Stimulated activated CD8-positive, alpha-beta memory T cell treated with anti-CD3 and anti-CD28 coated beads, Interleukin-4, amount 100 ng/mL, for 4 hours (primary cell): Measurements from ENCODE around the gene DNPEP.
"Not testable (repeated sequence)": the region's sequence is repeated elsewhere in the genome, so short reads cannot be mapped to it uniquely, and the experiment has no call there.

Source experiments
- DNase-seq, 2 donors: peaks; one replicate each; pipeline ENCODE4 v3.0.0-alpha.2; 2020; ENCODE audit warnings: low read depth in 2 of 2, low spot score in 1 of 2

Gene DNPEP

DNA sequence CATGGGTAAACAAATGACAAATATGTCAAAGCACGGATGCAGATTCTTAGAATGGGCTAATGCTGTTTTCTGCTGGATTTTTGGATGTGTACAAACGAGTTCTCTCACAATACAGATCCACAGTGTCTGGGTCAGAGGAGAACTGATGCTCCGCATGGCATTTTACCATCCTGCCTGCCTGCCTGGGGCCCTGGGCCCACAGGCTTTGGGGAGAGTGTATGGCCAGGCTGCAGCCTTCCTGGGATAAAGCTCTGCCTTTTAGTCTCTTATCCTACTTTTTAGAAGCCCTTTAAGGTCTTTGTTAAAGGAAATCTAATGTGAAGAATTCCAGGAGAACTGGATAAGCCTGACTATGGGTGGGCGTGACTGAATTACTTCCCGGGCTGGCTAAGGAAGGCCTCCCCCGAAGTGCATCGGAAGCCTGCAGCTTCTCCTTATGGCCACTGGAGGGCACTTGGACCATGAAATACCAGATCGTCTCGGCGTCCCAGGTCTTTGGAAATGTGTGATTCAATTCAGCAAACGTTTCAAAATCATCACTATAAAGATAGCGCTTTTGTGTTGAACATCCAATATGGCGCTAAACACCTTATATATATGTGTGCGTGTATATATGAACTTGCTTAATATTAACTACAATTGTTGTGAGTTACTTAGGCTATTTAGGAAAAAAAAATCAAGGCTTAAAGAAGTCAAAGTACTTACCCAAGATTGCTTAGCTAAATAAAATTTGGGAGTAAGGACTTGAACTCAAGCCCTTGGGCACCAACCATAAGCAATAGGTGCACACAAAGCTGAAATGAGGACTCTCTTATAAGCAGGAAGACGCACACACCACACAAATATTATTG, 15.2 kb upstream of the DNPEP start:
- peak; percentile 28 to 34 for DNase-seq

DNA sequence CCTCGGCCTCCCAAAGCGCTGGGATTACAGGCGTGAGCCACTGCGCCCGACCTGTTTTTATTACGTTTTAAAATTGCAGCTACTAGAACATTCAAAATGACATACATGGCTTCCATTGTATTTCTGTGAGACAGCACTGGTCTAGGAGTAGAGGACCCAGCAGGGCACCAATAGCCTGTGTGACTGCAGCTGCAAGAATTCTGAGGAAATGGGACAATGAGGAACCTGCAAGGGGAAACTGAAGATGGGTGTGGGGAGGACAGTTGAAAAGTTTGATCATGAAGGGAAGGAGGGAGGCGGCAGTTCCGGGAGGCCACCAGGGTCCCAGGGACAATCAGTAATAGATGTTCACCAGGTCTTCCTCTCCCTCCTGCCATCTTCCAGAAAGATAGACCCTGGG, 13.9 kb upstream of the DNPEP start:
- DNase-seq = no peak

DNA sequence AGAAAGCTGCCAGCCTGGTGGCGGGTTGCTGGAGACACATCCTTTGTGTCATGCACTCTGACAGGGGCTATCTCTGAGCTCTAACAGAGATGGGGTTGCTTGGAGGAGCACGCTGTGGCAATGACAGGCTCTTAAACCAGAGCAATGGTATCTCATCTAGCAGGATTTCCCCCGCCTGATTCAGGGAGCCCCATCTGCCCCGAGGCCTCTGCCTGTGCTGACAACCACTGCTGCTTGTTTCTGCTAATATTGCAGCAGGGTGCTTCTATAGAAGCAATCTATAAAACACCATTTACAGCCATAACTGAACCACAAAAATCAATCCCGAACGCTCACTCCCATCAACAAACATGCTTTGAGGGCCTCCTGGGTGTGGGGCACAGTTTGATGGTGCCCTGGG, 12.8 kb upstream of the DNPEP start:
- DNase-seq = no peak

DNA sequence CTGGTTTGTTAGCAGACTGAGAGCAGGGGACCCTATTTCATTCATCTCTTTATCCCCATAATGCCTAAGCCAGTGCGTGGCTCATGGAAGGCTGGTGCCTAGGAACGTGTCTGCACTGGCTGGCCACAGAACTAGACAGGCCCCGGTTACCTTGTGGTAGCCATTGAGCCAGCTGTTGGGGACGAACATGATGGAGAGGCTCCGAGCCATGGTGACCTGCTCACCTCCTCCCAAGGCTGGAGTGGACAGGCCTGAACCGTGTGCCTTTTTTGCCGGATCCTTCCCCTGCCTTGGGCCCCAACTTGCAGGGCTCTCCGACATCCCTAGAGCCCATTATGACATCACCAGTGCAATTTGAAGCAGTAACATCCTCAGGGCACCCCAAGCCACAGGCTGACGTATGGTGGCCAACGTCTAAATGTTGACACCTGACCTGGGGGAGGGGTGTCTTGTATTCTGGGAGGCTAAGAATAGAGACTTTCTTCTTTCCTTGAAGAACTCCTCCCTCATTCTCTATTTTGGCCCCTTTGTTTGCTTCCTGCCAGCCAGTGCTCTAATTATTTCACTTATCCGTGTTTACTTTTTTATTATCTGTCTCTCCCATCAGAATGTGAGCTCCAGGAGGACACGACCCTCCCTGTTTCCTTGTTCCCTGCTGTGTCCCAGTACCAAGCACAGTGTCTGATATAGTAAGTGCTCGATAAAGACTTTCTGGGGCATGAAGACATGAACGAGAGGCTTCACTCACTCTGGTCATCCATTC, 12.2 kb upstream of the DNPEP start:
- DNase-seq = no peak

DNA sequence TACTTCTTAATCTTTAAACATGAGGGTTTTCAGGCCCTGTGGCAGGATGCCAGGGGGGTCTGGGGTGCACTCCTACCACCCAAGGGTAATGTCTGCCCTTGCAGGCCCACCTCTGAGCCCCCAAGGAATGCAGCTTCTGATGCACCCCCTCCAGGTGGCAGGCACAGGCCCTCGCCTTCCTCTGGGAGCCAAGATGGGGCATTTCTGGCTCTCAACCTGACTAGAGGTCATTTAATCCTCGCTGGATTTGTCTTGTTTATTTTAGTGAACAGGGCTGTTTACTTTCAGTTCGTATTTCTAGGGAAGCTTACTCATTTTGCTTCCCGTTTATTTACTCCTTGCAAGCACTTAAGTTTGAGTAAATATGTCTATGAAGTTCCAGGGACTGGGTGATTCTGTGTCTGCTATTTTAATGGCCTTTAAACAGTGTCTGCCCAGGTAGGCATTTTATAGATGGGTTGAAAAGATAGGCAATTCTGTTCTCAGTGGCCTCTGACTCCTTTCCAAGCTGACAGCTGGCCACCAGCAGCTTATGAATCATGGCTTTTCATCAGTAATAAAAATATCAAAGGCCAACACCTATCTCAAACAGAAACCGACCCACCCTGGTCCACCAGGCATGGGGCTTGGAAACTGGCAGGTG, 11.1 kb upstream of the DNPEP start:
- DNase-seq = no peak

DNA sequence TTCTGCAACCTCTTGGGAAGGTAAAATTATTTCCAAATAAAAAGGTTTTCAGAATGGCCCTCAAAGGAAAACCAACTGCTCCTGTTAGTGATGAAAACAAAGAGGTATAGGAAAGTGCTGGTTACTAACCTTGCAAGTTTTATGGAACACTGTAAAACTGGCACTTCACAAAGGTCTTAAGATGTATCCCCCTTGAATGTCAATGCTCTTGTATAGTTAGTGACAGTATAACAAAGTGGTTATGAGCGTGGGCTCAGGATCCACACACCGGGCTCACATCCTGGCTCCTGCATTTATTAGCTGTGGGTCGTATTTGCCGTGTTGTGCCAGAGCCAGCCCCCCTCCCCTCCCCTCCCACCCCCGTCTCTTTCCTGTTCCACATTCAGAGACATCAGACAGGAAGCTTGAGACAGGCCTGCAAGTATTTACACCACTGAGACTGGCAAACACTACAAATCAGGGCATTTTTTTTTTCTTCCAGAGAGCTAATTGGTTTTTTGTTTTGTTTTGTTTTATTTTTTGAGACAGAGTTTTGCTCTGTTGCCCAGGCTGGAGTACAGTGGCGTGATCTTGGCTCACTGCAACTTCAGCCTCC, 9.2 kb upstream of the DNPEP start:
- DNase-seq = no peak

DNA sequence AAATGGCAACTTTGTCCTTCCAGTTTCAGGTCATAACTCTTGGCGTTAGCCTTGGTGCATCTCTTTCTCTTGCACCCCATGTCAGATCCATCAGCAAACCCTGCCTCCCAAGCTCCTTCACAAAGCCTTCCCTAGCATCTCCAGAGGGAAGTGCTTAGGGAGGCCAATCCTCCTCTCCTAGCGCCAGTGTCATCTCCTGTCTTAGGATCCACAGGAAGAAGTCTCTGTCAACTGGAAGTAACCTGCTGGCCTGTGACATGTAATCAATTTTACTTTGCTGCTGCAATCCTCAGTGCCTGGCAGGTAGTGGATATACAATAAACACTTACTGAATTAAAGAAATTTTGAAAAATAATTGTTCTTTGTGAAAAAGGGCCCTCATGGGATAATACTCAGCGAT, 7.9 kb upstream of the DNPEP start:
- no peak for DNase-seq

DNA sequence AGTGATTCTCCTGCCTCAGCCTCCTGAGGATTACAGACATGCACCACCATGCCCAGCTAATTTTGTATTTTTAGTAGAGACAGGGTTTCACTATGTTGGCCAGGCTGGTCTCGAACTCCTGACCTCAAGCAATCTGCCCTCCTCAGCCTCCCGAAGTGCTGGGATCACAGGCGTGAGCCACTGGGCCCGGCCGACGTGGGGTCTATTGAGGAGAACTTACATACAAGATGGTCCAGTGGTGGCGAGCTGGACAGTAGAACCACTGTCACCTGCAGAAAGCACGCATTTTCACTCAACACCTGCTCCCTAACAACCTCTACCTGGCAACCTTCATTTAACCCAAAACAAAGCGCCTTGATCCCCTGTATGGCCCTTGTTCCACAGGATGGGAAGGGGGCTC, 7.3 kb upstream of the DNPEP start:
- not testable (repeated sequence) for DNase-seq

DNA sequence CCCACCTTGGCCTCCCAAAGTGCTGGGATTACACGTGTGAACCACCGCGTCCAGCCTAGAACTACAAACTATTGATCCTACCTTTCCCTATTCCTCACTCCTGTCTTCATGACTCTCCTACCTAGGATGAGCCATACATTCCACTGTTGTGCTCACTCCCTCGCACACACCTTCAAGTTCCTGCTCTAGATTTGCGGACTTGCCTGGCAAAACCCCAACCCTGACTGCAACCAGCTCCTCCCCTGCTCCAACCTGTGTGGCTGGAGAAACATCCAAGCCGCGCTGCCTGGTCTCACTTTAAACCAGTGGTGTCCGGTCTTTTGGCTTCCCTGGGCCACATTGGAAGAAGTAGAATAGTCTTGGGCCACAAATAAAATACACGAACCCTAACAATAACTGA, 5.0 kb upstream of the DNPEP start:
- no peak for DNase-seq

DNA sequence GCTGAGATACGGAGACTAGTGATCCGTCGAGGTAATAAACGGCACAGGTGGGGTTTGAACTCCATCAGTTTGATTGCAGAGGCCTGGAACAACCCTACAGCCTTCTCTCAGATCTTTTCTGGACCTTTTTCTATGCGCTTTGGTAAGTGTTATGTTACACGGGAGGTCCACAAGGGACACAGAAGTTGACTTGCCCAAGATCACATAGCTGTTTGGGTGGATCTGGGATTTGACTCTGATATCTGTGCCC, 1.1 kb upstream of the DNPEP start:
- no peak for DNase-seq

DNA sequence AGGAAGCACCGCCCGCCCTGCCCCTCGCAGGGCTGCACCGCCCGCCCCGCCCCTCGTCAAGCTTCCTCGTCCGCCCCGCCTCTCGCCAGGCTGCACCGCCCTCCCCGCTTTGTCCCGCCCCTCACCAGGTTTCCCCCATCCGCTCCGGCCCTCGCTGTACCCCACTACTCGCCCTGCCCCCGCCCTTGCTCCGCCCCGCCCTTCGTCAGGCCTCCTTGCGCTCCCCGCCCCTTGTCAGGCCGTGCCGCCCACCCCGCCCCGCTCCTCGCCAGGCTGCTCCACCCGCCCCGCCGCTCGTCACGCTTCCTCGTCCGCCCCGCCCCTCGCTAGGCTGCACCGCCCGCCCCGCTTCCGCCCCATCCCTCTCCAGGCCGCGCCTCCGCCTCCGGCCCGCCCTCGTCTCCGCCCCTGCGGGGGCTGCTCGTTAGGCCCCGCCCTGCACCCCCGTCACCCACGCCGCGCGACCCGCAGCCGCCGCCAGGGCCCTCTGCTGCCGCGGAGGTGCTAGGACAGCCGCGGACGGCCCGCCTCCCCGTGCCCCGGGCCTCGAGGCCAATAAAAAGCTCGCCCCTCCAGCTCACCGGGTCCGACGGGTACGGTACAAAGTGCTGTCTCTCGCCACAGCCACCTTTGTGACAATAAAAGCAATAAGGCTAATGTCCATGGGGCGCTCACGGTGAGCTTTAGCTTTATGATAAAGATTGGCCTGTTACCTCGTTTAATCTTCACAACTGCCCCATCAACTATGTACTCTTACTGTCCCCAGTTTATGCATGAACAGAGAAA, 602 bp upstream of the DNPEP start:
- peak; percentile 98 for DNase-seq

DNA sequence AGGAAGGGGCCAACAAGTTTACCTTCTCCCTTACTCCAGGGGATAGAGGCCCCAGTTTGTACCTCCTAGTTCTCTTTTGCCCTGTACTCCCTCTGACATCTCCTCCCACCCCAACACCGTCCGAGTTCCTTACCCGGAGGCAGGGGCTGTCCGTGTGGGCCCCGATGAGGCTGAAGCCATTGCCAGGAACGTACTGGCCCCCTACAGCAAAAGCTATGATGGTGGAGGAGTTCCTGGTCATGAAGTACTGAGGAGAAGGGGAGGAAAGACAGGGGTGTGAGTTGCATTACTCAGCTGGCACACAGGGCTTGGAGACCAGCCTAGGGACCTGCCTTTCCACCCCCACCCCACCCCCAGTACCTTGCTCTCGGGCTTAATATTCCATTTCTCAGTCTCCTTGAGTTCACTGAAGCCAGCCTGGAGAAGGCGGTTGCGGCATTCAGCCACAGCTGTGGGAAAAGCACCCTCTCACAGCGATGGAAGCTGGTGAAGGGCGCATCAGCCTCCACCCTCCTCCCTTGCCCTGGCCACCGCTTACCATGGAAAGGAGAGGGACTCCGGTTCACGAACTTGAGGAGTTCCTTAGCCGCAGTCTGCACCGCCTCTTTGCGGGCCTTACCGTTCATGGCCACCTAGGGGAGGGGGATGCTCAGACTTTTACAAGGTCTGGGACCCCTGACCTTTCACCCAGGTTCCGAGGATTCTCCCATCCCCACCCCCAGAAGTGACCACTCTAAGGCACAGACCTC, 1.0 kb downstream of the DNPEP start:
- DNase-seq = no peak

DNA sequence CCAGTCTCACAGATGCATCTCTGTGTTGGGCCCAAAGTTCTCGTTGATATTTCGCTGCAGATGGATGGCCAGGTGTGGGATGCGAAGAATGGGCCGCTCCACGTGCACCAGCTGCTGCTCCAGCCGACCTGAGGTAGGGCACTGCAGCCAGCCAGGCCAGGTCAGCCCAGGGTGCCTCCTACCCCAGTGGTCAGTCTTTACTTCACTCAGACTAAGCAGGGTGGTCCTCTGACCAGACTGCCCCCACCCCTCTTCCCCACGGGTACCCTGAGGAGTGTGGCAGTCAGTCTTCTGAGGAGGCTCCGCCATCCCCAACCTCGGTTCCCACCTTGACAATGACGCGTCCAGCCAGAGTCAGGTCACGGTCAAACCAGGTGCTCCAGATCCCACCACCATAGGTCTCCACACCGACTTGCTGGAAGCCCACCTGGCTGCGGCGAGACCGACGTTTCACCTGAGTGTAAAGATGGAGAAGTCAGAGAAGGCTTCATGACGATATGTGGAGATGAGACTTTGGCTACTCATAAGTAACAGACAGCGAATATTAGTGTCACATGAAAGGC, 1.7 kb downstream of the DNPEP start:
- DNase-seq = no peak

DNA sequence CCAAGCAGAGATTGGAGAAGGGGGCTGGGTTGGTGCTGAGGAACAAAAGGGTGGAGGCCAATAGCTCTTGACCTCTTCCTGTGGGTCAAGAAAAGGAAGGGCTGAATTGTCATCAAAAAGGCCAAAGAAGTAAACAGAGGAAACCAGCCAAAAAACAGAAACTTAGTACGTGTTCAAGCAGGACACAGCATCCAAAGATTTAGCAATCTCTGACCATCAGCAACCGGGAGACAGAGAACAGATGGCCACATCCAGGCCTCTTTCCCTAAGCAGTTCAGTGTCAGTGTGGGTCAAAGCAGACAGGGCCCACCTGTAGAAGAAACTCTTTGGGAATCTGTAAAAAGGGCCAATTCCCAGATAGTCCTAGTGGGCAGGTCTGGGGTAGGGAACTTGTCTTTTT, 2.9 kb downstream of the DNPEP start:
- DNase-seq = no peak

DNA sequence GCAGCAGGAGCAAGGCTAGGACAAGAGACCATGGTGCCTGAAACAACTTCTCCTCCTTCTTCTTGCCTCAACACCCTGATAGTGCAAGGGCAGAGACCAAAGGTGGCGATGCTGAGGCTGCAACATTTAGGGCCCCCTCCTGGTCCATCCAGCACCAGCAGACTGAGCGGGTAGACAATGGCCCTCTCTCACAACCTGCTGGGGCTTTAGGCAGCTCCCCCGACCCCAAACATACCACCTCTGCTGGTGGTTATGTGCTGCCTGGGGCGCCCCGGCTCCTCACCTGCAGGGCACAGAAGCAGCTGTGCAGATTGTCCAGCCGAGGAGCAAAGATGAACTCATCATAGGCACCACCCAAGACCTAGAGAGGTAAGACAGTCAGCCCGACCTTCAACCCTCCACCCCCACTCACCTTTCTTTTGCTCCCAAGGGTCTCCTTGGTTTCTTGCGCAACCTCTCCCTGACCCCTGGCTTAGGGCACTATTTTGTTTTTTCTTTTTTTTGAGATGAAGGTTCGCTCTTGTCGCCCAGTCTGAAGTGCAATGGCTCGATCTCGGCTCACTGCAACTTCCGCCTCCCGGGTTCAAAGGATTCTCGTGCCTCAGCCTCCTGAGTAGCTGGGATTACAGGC, 3.5 kb downstream of the DNPEP start:
- no peak for DNase-seq

DNA sequence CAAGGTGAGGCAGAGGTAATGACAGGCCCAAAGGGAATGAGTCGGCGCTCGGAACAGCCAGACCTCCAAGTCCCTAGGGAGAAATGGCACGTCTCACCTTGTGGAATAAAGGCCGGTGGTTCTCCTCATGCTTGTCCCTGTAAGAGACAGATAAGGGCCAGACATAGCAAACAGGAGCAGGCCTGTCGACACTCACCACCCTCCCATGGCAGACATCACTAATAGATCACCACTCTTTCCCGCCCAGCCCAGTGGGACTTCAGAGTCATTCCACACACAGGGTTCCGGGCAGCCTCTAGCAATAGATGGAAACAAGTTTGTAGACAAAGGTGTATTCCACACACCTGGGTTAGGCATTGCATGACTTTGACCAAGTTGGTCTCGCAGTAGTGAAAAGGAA, 6.3 kb downstream of the DNPEP start:
- no peak for DNase-seq

DNA sequence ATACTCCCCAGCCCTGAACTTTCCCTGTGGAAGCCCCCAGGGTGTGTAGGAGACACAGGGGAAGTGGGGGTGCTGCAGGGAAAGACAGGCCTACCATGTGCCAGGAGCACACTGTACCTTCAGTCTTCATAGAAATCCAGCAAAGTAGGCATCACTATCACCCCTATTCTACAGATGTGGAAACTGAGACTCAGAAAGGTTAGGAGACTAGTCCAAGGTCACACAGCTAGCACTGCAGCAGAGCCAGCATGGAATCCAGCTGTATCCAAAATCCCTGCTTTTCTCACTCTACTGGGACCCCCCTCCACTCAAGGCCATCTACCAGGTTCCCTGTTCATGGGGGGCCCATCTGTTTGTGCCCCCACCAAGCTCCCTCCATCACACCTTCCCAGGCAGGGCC, 6.8 kb downstream of the DNPEP start:
- DNase-seq = no peak

DNA sequence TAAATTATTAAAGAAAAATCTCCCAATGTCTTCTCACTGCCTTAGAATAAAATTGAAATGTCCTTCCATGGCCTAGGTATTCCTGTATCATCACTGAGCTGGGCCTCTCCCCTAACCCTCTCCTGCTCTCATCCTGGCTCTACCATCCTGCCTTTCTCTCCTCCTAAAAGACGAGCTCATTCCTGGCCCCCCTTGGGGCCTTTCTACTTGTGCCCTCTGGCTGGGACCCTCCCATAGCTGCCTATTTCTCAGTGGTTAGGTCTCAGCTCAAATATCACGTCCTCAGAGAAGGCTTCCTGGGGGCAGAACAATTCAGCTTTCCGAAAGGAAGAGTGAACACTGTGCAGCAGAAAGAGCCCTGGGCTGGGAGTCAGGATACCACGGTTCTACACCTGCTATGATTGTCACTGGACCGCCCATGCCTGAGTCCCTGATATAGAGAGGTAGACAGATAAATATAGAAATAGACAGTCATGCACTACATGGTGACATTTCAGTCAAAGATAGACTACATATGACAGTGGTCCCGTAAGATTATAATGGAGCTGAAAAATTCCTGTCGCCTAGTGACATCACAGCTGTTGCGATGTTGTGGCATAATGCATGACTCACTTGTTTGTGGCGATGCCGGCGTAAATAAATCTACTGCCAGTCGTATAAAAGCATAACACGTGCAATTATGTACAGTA, 9.4 kb downstream of the DNPEP start:
- DNase-seq = no peak

DNA sequence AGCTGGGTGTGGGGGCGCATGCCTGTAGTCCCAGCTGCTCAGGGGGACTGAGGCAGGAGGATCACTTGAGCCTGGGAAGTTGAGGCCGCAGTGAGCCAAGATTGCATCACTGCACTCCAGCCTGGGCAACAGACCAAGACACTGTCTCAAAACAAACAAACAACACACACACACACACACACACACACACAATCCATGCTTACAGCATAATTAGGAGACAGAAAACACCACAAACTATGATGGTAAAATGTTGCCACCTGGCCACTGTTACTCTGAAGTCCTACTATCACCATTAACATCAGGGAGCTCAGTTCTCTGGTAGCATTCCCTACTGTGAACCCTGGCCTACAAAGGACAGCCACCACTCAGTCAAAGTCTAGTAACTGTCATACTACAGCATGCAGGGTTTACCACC, 18.3 kb downstream of the DNPEP start:
- DNase-seq = no peak
